HG03103 (cell line): Measurements from ENCODE around the gene TUBB3.
A peak's percentile ranks its signal among the peaks of the same experiment; 100 is the strongest.
"Not testable (repeated sequence)": the region's sequence is repeated elsewhere in the genome, so short reads cannot be mapped to it uniquely, and the experiment has no call there.

Experiments
- ATAC-seq: cut with Tn5 transposase; IDR thresholded peaks from one replicate; pipeline ENCODE4 v1.9.1; 2021; ENCODE audit warnings: low read depth; ENCODE audit not compliant: unreplicated experiment

Gene TUBB3

DNA sequence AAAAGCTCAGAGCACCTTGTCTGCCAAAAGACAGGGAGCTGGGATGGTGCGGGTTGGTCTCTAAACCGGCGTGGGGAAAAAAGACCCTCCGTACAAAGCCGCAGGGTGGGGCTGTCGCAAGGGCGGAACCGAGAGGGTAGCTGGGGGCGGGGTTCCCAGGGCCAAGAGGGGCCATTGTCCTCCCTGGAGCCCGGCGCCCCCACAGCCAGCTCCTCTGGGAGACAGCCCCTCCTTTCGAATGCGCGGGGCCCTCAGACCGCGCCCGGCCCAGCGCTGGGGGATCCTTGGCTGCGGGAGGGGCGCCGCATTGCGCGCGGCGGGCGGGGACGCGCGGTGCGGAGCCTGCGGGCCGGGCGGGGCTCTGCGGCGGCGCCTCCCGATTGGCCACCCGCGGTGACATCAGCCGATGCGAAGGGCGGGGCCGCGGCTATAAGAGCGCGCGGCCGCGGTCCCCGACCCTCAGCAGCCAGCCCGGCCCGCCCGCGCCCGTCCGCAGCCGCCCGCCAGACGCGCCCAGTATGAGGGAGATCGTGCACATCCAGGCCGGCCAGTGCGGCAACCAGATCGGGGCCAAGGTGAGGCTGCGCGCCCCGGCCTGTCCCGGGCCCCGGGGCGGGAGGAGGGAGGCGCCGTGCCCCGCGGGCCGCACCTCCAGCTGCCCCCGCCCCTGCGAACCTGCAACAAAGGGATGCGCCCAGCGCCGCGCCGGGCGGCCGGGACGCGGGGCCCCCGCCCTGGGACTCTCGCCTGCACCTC, at the start of gene TUBB3:
Gene TUBB3 (plus strand): TSS at position 459 of the 756 bp plus-strand sequence. CDS start 60 bp downstream, at position 519.
- no peak for ATAC-seq

GRCh38 chr16:89873972-89874689, 49.0 kb upstream of the TUBB3 start:
- peak; percentile 55 for ATAC-seq

GRCh38 chr16:89879123-89879522, 44.0 kb upstream of the TUBB3 start:
- not testable (repeated sequence) for ATAC-seq

DNA sequence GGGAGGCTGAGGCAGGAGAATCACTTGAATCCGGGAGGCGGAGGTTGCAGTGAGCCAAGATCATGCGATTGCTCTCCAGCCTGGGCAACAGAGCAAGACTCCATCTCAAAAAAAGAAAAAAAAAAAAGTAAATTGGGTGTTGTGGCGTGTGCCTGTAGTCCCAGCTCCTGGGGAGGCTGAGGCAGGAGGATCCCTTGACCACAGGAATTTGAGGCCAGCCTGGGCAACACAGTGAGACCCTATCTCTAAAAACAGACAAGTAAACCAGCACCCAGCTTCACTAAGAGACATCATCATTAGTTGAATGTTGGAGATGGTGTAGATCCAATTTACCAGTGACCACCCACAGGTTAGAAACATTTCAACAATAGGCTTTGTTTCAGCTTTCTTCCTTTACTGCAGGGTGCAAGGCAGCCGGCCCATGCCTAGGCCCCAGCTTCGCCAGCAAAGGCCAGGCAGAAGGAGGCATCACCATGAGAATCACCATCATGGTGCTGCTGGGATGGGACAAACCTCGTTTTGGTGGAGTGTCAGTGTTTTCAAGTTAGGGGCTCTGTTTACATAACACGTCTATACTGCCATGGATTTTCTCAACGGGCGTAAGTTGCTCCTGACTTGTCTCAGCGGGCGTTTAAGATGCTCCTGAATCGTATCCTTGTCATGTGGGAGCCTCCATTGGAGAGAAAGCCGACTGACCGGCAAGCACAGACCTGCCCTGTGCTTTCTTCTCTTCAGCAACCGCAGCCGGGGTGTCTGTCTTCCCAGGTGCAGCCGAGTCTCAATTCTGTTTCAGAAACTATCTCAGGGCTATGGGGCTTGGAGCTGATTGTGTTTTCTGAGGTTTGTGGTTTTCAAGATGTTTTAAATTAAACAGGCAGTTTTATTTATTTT, 42.4 kb upstream of the TUBB3 start:
- ATAC-seq: no peak

- no peak for ATAC-seq
These were observed 41.8 kb upstream of the TUBB3 start for GRCh38 chr16:89881368-89881730.

GRCh38 chr16:89883346-89884040, 39.6 kb upstream of the TUBB3 start:
- ATAC-seq: no peak

- no peak for ATAC-seq
These were observed 39.1 kb upstream of the TUBB3 start for GRCh38 chr16:89884041-89884421.

DNA sequence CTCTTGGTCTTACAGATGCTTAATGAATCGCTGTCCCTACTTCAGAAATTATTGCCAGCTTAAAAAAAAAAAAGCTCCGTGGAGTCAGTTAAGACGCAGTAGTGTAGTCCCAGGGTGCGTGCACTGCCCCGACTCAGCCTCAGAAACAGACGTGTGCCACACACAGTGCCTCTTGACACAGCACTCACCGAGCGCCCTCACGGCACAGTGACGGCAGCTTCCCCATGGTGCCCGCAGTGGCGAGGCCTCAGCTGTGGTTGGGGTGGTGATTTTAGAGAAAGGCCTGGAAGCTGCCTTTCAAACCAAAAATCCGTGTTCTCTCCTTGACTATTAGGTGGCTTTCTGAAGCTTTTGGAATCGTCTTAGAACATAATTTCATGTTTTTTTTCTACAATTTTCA, 35.9 kb upstream of the TUBB3 start:
- ATAC-seq: no peak

DNA sequence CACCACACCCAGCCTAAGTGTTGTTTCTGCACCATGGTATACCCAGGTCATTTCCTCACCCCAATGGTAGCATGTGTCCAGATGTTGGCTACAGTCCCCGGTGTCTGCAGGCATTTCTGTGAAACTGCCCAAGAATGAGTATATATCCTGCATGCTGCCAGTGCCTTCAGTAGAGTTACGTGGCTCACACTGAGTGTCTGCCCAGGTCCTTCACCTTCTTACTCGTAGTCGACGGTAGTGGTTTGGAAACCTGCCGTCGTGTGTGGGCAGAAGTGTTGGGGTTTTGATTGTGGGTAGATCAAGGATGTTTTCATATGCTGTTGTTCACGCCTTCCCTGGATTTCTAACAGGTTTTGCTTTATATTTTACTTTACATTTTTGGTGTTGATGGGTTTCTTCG, 32.9 kb upstream of the TUBB3 start:
- no peak for ATAC-seq

- no peak for ATAC-seq
These were observed 32.1 kb upstream of the TUBB3 start for GRCh38 chr16:89890886-89891657.

GRCh38 chr16:89892055-89892630, 31.0 kb upstream of the TUBB3 start:
- ATAC-seq: no peak

- no peak for ATAC-seq
These were observed 30.5 kb upstream of the TUBB3 start for GRCh38 chr16:89892635-89893034.

DNA sequence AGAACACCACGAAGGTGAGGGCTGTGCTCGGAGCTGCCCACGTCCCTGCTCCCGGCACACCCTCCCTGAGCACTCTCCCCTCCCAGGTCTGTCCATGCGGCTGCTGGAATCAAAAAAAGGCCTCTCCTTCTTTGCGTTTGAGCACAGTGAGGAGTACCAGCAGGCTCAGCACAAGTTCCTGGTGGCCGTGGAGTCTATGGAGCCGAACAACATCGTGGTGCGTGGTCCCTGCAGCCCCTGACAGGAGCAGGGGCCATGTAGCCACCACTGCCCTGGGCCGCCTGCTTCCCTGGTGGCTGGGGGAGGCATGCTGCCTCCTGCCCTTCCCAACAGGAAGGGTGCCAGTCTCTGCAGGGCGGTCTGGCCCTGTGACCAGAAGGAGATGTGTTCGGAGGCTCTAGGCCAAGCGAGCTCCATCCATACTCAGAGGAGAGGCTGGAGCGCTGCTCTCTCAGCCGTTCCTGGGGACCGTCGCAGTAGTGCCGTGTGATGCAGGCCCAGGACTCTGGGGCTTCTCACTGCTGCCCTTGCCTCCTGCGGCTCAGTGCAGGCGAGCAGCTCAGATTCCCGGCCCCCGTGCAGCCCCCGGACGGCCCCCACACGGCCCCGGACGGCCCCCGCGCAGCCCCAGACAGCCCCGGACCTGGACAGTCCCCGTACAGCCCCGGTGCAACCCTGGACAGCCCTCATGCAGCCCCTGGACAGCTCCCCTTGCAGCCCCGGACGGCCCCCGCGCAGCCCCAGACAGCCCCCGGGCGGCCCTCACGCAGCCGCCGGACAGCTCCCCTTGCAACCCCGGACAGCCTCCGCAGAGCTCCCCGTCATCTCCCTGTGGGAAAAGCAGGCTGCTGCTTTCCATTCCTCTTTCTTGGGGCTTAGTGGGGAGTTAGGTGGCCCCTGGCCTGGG, 29.2 kb upstream of the TUBB3 start:
- ATAC-seq: no peak

DNA sequence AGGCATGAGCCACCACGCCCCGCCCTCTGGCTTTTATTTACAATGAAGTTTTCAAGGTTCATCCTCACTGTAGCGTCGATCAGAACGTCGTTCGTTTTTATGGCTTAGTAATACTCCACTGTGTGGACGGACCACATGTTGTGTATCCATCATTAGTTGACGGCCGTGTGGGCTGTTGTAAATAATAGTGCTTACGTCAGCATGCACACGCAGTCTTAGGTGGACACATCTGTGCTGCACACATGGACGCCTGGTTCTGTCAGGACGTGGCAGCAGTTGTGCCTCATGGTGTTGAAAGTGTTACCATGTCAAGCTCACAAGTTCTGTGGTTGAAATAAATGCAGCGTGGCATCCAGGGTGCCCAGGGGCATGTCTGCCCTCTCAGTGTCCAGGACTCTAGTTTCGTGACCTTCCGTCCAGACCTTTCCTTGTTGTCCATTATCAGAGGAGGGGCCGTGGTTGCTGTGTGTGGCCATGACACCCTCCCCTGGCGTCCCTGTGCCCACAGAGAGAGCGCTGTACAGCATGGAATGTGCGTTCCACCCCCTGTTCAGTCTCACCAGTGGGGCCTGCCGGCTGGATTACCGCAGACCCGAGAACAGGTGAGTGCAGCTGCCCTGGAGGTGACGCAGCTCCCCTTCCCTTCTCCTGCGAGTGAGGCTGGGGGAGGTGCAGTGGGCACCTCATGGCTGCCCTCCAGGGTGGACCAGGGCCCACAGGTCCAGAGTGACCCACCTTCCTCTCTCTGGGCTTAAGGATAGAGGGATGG, 27.5 kb upstream of the TUBB3 start:
- no peak for ATAC-seq

GRCh38 chr16:89897204-89897603, 25.9 kb upstream of the TUBB3 start:
- ATAC-seq: no peak

DNA sequence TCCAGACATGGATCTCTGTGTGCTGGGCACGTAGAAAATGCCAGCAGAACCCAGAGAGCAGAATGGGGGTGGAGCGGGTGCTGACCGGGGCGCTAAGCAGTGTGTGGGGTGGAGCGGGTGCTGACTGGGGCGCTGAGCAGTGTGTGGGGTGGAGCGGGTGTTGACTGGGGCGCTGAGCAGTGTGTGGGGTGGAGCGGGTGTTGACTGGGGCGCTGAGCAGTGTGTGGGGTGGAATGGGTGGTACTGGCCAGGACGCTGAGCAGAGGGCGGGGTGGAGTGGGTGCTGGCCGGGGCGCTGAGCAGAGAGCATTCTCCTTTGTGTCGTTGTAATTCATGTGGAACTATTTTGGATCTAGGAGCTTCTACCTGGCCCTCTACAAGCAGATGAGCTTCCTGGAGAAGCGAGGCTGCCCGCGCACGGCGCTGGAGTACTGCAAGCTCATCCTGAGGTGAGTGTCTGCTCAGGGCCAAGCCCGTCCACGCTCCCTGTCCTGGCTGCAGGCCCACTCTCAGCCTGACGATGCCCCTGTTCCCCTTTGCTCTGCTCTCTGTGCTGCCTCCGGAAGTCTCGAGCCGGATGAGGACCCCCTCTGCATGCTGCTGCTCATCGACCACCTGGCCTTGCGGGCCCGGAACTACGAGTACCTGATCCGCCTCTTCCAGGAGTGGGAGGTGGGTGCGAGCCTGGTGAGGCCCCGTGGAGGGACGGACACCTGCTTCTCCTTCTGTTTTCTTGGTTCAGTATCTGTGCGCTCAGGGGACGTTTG, 24.8 kb upstream of the TUBB3 start:
- no peak for ATAC-seq

GRCh38 chr16:89899879-89900481, 23.2 kb upstream of the TUBB3 start:
- ATAC-seq: no peak
